ENCODE results near the gene PAX5. TPM values are rescaled to one million over a fixed set of nuclear protein-coding genes. Genes with fewer than 3 reads are reported as not detected.

Gene PAX5
- total and polyA plus RNA-seq, 9 donors = 0.02 to 0.28 (median 0.05) TPM; not detected in 6

DNA sequence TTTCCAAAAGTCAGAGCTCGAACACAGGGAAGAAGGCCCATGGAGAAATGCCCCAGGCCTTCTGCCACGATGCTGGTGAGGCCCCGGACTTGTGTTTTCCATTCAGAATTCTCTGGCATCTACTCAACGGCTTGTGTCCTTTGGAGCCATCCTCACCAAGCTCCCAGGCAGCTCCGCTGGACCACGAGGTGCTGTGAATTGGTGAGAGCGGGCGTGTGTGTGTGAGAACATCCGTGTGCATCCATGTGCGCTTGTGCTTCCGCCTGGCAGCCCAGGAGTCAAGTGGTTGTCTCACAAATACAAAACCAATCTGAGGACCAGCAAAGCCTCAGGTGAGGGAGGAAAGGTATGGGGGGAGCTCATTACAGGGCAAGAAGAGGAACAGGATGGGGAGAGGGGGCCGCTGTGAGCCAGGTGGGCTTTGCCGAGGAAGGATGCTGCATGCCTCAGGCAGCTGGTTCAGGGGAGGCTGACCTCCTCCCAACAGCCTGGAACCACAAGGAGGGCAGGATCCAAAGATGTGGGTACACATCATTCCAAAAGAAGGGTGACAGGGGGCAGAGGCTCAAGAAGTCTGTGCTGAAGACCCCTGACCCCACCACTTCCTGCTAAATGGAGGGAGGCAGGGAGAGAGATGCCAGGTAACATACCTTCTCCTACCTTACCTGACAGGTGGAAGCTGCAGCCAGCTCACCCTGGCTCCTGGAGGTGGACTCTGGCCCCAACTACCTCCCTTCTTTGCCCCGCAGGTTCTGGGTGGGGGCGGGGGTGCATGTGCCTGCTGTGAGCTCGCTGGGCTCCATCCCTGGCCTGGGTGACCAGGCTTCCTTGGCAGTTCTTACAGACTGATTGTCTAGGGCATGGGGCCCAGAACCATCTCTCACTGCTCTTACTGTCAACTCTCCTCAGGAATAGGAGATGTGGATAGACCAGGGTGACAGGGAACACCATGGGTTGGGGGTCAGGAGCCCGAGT lies 196.3 kb downstream of the PAX5 start:
- H3K4me3 ChIP-seq = no peak overlapping the region
- no peaks in the 10 kb centered on the region for H3K9me3 ChIP-seq
- H3K4me1 ChIP-seq (ENCODE audit: insufficient read depth) = no peaks in the 10 kb centered on the region
- 88 to 92% (median 89%) methylated on average over 17 of the region's 17 CpGs for WGBS, 3 donors
- TF ChIP-seq, protein P1, sequence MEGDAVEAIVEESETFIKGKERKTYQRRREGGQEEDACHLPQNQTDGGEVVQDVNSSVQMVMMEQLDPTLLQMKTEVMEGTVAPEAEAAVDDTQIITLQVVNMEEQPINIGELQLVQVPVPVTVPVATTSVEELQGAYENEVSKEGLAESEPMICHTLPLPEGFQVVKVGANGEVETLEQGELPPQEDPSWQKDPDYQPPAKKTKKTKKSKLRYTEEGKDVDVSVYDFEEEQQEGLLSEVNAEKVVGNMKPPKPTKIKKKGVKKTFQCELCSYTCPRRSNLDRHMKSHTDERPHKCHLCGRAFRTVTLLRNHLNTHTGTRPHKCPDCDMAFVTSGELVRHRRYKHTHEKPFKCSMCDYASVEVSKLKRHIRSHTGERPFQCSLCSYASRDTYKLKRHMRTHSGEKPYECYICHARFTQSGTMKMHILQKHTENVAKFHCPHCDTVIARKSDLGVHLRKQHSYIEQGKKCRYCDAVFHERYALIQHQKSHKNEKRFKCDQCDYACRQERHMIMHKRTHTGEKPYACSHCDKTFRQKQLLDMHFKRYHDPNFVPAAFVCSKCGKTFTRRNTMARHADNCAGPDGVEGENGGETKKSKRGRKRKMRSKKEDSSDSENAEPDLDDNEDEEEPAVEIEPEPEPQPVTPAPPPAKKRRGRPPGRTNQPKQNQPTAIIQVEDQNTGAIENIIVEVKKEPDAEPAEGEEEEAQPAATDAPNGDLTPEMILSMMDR (IDR thresholded peaks at IDR 0.05) = no peak
- TF ChIP-seq EP300 (IDR thresholded peaks at IDR 0.05) = no peak
- TF ChIP-seq POLR2A (IDR thresholded peaks at IDR 0.05) = no peak
- H3K27me3 ChIP-seq = no peaks in the 10 kb centered on the region
- no peak for DNase-seq
- no peak overlapping the region for H3K27ac ChIP-seq
- no peaks in the 10 kb centered on the region for H3K36me3 ChIP-seq
- intact Hi-C loops (cut with DNase I) = no loop called here

DNA sequence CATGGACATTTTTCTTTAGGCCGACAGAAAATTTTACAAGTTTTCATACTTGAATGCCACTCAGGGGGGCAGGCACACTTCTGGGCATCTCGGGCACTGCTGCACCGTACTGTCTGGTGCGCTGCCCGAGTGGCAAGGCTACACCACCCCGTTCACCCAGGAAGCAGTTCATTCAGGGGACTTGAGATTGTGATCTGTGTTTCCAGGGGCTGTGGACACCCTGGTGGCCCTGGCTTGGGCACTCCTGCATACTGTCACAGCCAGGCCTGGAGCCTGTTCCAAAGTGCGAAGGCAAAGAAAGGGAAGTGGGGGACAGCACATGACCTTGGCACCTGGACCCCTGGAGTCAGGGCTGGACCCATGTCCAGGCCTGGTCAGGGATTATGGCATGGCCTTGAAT lies 197.6 kb downstream of the PAX5 start:
- Histone ChIP-seq H3K4me1 (ENCODE audit: insufficient read depth) (no peaks in the 10 kb centered on the region), H3K27ac (no peak overlapping the region), H3K4me3 (no peak overlapping the region), H3K36me3 (no peaks in the 10 kb centered on the region), H3K9me3 (no peaks in the 10 kb centered on the region), H3K27me3 (no peaks in the 10 kb centered on the region)
- intact Hi-C loops (cut with DNase I) = no loop called here
- no peak for TF ChIP-seq POLR2A (IDR thresholded peaks at IDR 0.05)
- TF ChIP-seq EP300 (IDR thresholded peaks at IDR 0.05) = no peak
- TF ChIP-seq, protein P1 (IDR thresholded peaks at IDR 0.05) = no peak
- DNase-seq = no peak
- 80 to 82% (median 81%) methylated on average over 7 of the region's 7 CpGs for WGBS, 3 donors

DNA sequence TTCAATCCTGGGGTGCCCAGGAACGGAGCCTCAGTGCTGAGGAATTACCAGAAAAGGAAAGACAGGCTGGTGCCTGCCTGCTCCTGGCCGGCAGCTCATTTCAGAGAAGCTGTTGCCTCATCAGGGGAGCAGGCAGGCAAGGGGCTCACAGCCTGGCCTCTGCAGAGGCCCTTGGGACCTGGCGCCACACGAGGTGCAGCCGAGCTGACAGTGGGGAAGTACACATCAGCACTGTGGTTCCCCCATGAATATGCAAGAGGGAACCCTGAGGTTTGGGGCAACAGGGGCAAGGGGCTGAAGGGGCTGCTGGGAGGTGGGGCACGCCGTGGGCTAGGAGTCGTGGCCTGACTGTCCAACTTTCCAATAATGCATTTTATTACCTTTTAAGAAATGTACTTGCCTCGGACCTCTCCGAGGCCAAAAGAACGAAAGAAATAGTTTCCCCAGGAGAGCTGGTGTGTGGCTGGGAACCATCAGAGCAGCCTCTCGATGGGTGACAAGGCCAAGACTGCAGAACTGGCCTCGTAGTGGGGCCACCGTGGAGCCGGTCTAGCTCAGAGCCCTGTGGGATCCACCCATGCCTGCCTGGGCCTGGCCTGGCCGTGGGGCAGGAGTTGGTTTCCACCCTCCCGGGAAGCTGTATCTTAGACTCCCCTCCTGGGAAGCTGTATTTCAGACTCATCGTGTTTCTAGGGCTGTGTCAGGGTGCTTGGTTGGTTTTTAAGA lies 198.6 kb downstream of the PAX5 start:
- TF ChIP-seq, protein P1 (IDR thresholded peaks at IDR 0.05) = no peak
- no peak for TF ChIP-seq EP300 (IDR thresholded peaks at IDR 0.05)
- no peak for TF ChIP-seq POLR2A (IDR thresholded peaks at IDR 0.05)
- Histone ChIP-seq H3K36me3 (no peaks in the 10 kb centered on the region), H3K4me1 (ENCODE audit: insufficient read depth) (no peaks in the 10 kb centered on the region), H3K9me3 (no peaks in the 10 kb centered on the region), H3K27me3 (no peaks in the 10 kb centered on the region), H3K4me3 (no peak overlapping the region), H3K27ac (no peak overlapping the region)
- WGBS, 3 donors = 84 to 90% (median 86%) methylated on average over 18 of the region's 18 CpGs
- DNase-seq = no peak
- intact Hi-C loops (cut with DNase I) = no loop called here

DNA sequence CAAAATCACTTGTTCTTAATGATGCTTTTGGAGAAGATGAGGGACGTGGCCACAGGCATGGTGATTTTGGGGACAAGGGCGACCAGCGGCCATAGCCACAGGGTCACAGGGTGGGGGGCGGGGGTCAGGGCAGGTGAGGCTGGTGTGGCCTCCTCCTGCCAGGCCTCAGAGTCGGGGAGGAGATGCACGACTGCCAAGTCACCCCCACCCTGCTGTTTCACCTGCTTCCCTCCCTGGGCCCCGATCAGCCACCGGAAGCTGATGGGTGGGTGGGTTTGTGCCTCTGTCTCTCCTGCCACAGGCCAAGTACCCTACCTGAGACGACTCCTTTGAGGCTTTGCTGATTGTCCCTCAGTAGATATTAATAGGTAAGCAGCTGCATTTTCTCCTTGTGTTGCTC lies 199.3 kb downstream of the PAX5 start:
- intact Hi-C loops (cut with DNase I) = no loop called here
- 80 to 82% (median 81%) methylated on average over 9 of the region's 9 CpGs for WGBS, 3 donors
- Histone ChIP-seq H3K4me1 (ENCODE audit: insufficient read depth) (no peaks in the 10 kb centered on the region), H3K36me3 (no peaks in the 10 kb centered on the region), H3K9me3 (no peaks in the 10 kb centered on the region), H3K27ac (no peak overlapping the region), H3K27me3 (no peaks in the 10 kb centered on the region), H3K4me3 (no peak overlapping the region)
- no peak for DNase-seq
- TF ChIP-seq EP300 (IDR thresholded peaks at IDR 0.05) (no peak), POLR2A (IDR thresholded peaks at IDR 0.05) (no peak)
- TF ChIP-seq, protein P1 (IDR thresholded peaks at IDR 0.05) = no peak

All from ovary (tissue), 9 donors.